ENCODE data around the gene INPP5K.
"Not testable (repeated sequence)": the region's sequence is repeated elsewhere in the genome, so short reads cannot be mapped to it uniquely, and the experiment has no call there.

INPP5K gene

GRCh38 chr17:1461198-1461944, 55.0 kb downstream of the INPP5K start:
- DNase-seq = no peak

DNA sequence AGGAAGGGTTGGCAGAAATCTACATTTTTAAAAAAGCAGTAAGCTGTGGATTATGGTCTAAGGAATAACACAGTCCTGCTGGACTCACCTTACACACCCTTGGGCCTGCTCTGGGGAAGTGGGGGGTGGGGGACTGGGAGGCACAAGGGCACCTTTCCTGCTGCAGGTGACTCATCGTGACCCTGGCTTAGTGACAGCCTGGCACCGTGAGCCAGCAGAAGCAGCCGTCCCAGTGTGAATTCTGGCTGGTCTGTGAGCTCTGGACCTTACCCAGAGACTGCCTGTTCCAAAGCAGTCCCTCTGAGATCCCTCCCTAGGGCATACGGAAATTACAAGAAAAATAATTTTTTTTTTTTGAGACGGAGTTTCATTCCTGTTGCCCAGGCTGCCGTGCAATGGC, 56.2 kb downstream of the INPP5K start:
- no peak for DNase-seq

- DNase-seq = peak; percentile 98
Observed at GRCh38 chr17:1455797-1456599, 60.4 kb downstream of the INPP5K start, which contains the start of gene CRK. TSS of gene CRK (minus strand) at chr17:1456232. CDS start at chr17:1456117, 115 bp downstream.

DNA sequence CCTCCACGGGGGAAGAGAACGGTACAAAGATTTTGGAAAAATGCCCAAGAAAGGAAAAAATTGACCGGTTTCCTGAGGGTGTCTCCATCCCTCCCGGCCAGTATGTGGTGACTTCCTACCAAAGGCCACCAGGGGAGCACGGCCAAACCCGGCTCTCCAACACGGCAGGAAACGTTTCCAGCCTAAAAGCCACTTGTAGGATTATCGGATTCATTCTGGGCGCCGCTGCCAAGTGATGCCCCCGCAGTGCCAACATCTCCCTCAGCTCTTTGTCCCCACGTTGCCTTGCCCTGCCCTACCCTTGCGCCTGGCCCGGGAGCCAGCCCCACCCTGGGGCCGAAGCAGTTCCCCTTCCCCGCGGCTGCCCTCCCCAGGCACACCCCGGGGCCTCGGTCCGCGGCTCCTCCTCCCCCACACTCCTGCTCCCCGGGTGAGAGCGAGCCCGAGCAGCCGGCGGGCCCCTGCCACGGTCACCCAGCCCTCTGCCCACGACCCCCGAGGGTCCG, 61.1 kb downstream of the INPP5K start:
- DNase-seq = peak; percentile 11

GRCh38 chr17:1454541-1454940, 61.9 kb downstream of the INPP5K start:
- DNase-seq = no peak

DNA sequence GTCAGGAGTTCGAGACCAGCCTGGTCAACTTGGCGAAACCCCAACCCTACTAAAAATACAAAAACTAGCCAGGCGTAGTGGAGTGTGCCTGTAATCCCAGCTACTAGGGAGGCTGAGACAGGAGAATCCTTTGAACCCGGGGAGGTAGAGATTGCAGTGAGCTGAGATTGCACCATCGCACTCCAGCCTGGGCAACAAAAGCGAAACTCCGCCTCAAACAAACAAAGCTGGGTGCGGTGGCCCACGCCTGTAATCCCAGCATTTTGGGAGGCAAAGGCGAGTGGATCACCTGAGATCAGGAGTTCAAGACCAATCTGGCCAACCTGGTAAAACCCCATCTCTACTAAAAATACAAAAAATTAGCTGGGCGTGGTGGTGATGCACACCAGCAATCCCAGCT, 62.7 kb downstream of the INPP5K start:
- DNase-seq = not testable (repeated sequence)

DNA sequence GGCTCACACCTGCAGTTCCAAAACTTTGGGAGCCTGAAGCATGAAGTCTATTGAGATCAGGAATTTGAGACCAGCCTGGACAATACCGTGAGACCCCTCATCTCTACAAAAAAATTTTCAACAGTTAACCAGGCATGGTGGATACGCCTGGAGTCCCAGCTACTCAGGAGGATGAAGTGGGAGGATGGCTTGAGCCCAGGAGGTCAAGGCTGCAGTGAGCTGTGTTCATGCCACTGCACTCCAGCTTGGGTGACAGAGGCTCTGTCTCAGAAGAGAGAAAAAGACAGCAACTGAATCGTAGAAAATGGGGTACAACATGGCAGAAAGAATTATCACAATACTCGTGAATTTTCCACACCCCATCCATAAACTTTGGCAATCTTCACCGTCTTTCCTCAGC, 63.6 kb downstream of the INPP5K start:
- DNase-seq = no peak

GRCh38 chr17:1450261-1450660, 66.2 kb downstream of the INPP5K start:
- DNase-seq = not testable (repeated sequence)

DNA sequence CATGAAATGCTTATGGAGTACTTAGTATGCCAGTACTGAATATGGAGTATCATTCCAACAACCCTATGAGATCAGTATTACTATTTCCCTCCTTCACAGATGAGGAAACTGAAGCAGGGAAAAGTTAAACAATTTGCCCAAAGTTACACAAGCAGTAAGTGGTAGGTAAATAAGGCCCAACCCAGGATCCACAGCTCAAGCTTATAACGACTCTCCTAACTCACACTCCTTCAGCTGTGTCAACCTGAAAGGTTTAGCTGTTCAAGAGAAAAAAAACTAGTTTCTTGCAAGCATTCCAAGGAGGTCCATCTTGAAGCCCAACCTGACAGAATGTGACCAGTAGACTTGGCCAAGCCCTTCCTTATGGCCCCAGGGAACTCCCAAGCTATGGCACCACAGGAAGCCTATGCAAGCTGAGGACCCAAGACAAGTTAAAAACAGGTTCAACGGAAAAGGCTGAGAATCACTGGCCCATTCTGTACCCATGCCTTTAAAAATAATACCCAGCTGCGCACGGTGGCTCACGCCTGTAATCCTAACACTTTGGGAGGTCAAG, 66.9 kb downstream of the INPP5K start:
- DNase-seq = no peak

DNA sequence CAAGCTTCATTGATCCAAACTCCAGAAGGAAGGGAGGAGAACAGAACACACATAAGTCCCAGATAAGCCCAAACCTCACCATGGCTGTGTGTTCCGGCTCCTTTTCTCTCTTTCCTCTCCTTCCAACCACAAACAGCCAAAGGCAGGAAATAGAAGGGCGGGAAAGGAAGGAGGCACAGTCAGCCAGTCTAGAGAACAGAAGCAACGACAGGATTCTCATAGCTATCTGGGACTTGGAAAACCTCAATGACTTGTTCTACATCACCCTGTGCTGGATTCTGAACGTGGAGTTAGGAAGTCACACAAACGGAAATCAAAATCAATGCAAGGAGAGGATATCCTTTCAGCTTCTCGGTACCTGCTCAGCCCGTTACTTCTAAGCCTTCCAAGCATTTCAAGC, 69.4 kb downstream of the INPP5K start:
- no peak for DNase-seq

DNA sequence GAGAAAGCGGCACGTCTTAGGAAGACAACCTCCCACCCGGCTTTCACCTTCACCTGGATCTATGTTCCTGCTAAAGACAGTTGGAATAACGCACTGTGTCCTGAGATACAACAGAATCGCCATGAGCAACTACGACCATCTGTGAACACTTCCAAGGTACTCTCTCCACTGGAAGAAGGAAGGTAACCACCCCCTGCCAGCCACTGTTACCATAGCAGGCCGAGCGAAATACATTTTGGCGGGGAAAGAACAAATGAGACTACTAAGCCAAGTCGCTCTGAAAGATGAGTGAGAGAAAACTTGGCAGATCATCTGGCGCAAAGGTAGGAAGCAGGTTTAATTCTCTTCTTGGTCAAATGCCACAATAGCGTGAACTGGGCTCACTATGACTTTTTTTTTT, 70.2 kb downstream of the INPP5K start:
- no peak for DNase-seq

DNA sequence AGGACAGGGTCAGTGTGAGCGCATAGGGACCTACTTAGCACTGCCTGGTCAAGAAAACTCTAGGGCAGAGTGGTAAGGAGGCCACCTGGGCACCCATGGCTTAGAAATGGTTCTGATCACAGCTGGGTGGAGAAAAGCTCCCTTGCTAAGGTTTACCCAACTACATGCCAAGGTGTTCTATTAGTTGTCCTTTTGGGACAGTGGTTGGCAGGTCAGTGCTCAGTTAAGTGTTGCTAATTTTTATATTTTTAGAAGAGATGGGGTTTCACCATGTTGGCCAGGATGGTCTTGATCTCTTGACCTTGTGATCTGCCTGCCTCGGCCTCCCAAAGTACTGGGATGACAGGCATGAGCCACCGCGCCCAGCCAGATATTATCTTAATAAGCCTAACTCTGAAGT, 70.7 kb downstream of the INPP5K start:
- not testable (repeated sequence) for DNase-seq
